Adrenal gland (tissue), 12 donors: Measurements from ENCODE around the gene CTAGE9. TPM values are rescaled to one million over a fixed set of nuclear protein-coding genes. Genes with fewer than 3 reads are reported as not detected.

ENCODE experiments used
- DNase-seq, 7 donors: peaks; one replicate each; pipeline ENCODE4 v3.0.0-alpha.2; 2019 to 2020
- H3K27ac ChIP-seq, 5 donors: fragments of 200-600 bp; sonication (generic) in 4 of 5; 1 replicate in 3 of 5; 2 replicates in 2 of 5; pipeline versions ENCODE4 v1.5.1 to v1.8.0; 2016 to 2020; ENCODE audit warnings: mild to moderate bottlenecking in 1 of 5
- H3K27me3 ChIP-seq: fragments of 200-600 bp; 2 replicates; pipeline ENCODE4 v1.8.0; 2021
- H3K36me3 ChIP-seq, 2 donors: fragments of 200-600 bp; replicated peaks in 1 of 2; 1 replicate in 1 of 2; 2 replicates in 1 of 2; pipeline versions ENCODE4 v1.5.1 to v1.8.0; 2018 to 2022
- H3K4me1 ChIP-seq, 2 donors: fragments of 200-600 bp; replicated peaks in 1 of 2; 1 replicate in 1 of 2; 2 replicates in 1 of 2; pipeline versions ENCODE4 v1.5.1 to v1.8.0; 2018 to 2021
- H3K4me3 ChIP-seq, 4 donors: fragments of 200-600 bp; sonication (generic) in 3 of 4; one replicate each; pipeline ENCODE4 v1.5.1; 2016 to 2018
- H3K9me3 ChIP-seq, 3 donors: fragments of 200-600 bp; sonication (generic) in 1 of 3; replicated peaks in 1 of 3; 1 replicate in 2 of 3; 2 replicates in 1 of 3; pipeline versions ENCODE4 v1.5.1 to v1.8.0; 2016 to 2021
- POLR2A ChIP-seq, 2 donors: fragments of 450-650 bp; IDR thresholded peaks; one replicate each; pipeline ENCODE4 v1.6.1; 2017; ENCODE audit warnings: antibody characterized with exemption in 2 of 2, mild to moderate bottlenecking in 2 of 2, moderate library complexity in 1 of 2
- WGBS, 4 donors: extraction: QIAGEN DNeasy Blood & Tissue Kit in 2 of 4; methylation state at CpG; one replicate each; pipeline versions ENCODE4 v1.1.5 to v1.1.7; 2013 to 2017; 5-methylcytosine and 5-hydroxymethylcytosine counted together
- intact Hi-C, 2 donors: fragments of 100-400 bp; cut with DNase I; formaldehyde crosslinking; loops; one replicate each; pipeline versions ENCODE4 v1.14.1 to v1.15.0; 2022 to 2023
- polyA plus RNA-seq, 3 donors: library from polyadenylated mRNA; stranded (reverse); fragments of 200-250 nt in 2 of 3; fragments of 350-450 nt in 1 of 3; fragmentation: Illumina TruSeq in 1 of 3; extraction: RNeasy Lipid Tissue Mini Kit (QIAGEN cat#74804) in 1 of 3; gene quantifications; one replicate each; pipeline ENCODE4 v1.2.3, GENCODE V29; 2013 to 2014
- total RNA-seq, 9 donors: library from RNA; depleted of rRNA in 4 of 9; stranded (reverse); fragments of >200 nt in 4 of 9; fragments of 120-200 nt in 1 of 9; fragmentation: NEBNext Ultra II Directional in 1 of 9; extraction: Animal tissue kit (Norgen Biotek cat#: 25700) in 1 of 9; gene quantifications; one replicate each; pipeline versions ENCODE4 v1.1.0 to v1.2.4, GENCODE V29; 2013 to 2023
- TF ChIP-seq, protein P1 (sequence below), 6 experiments: fragments of 450-650 bp in 4 of 6; fragments of 200-600 bp in 2 of 6; sonication (generic) in 1 of 6; IDR thresholded peaks; 1 replicate in 5 of 6; 2 replicates in 1 of 6; pipeline versions ENCODE4 v1.5.1 to v1.8.0; 2016 to 2021; ENCODE audit warnings: antibody characterized with exemption in 6 of 6, mild to moderate bottlenecking in 2 of 6, moderate library complexity in 1 of 6
- donor health status: healthy with polysubstance abuse.
- donor health status: Bipolar disorder and iron deficiency.
- donor health status: DM: yes; HTN: yes; CAD: no.
- donor health status: DM: no; HTN: no; CAD: no.
- donor health status: DM: no; HTN: no; CAD: no.
- donor health status: DM: yes; HTN: yes; CAD: no.

Gene CTAGE9
- total and polyA plus RNA-seq, 12 donors, result not detected

DNA sequence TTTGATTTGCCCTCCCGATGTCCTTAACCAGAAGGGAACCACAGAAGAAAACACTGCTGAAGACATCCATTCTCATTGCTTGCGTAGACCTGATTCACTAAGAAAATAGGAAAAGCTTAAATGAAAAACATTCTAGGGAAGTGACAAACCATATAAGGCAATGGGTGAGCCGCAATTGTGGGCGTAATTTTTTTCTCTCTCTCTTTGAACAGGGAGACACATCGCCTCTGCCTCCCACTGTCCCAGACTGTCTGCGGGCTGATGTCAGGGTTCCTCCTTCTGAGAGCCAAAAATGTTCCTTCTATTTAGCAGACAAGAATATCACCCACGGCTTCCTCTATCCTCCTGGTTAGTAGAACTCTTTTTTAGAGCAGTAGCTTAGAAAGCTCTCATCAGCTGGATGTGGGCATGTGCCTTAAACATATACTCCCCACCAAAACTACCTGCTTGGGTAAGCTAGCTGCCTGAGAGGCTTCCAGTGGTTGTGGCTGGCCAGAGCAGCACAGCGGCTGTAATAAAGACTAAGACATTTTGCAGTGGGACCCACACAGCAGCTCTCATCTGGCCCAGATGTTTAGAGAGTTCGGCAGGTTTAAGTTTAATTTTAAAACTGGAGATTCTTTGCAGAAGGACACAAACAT is 22.7 kb upstream of the CTAGE9 start:
- H3K27ac ChIP-seq, result no peak overlapping the region
- intact Hi-C loops, result no loop called here
- 64 to 81% (median 78%) methylated on average over 8 to 9 of the region's 9 CpGs for WGBS, 4 donors
- no peaks in the 10 kb centered on the region for H3K27me3 ChIP-seq
- H3K4me3 ChIP-seq, result no peak overlapping the region
- TF ChIP-seq, protein P1, sequence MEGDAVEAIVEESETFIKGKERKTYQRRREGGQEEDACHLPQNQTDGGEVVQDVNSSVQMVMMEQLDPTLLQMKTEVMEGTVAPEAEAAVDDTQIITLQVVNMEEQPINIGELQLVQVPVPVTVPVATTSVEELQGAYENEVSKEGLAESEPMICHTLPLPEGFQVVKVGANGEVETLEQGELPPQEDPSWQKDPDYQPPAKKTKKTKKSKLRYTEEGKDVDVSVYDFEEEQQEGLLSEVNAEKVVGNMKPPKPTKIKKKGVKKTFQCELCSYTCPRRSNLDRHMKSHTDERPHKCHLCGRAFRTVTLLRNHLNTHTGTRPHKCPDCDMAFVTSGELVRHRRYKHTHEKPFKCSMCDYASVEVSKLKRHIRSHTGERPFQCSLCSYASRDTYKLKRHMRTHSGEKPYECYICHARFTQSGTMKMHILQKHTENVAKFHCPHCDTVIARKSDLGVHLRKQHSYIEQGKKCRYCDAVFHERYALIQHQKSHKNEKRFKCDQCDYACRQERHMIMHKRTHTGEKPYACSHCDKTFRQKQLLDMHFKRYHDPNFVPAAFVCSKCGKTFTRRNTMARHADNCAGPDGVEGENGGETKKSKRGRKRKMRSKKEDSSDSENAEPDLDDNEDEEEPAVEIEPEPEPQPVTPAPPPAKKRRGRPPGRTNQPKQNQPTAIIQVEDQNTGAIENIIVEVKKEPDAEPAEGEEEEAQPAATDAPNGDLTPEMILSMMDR (IDR thresholded peaks at IDR 0.05), result no peak
- TF ChIP-seq POLR2A (IDR thresholded peaks at IDR 0.05), result no peak
- H3K4me1 ChIP-seq, result no peaks in the 10 kb centered on the region
- H3K36me3 ChIP-seq, result no peaks in the 10 kb centered on the region
- no peaks in the 10 kb centered on the region for H3K9me3 ChIP-seq
- DNase-seq, result peak in 2 of 7 donors; percentile 4 to 55

DNA sequence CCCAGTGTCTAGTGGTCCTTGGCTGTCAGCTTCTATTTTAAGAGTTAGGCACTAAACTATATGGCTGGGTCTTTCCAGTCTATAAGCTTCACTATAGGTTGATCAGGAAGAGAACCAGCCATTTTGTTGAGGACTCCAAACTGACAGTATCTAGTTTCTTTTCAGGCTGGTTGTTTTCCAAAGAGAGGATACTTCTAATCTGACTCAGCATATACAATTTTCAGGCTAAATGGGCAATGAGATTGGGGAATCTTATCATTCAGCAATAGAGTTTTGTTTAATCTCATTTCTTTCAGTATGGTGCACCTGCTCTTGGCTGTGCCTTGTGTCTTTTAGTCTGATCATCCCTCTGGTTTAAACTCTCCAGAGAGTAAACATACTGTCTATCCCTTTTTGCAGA is 20.4 kb upstream of the CTAGE9 start:
- H3K4me3 ChIP-seq, result no peak overlapping the region
- intact Hi-C loops, result no loop called here
- H3K27me3 ChIP-seq, result no peaks in the 10 kb centered on the region
- H3K27ac ChIP-seq, result no peak overlapping the region
- H3K4me1 ChIP-seq, result no peaks in the 10 kb centered on the region
- no peak for DNase-seq
- TF ChIP-seq POLR2A (IDR thresholded peaks at IDR 0.05), result no peak
- TF ChIP-seq, protein P1 (IDR thresholded peaks at IDR 0.05), result no peak
- no peaks in the 10 kb centered on the region for H3K36me3 ChIP-seq
- H3K9me3 ChIP-seq, result no peaks in the 10 kb centered on the region

DNA sequence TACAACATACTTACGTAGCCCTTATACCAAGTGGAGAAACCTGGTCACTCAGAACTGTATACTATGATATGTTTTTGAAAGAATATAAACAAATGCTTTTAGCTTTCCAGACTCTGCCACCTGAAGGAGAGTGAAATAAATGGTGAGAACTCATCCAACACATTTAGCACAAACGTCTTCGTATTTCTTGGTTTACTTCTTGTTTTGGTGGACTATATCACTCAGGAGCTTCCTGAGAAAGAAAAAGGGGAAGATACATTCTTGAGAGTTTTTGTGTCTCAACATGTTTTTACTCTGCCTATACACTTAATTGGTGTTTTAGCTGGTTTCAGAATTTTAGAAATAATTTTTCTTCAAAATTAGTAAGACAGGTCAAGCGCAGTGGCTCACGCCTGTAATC is 19.4 kb upstream of the CTAGE9 start:
- Histone ChIP-seq H3K36me3 (no peaks in the 10 kb centered on the region), H3K9me3 (no peaks in the 10 kb centered on the region), H3K4me3 (no peak overlapping the region), H3K27me3 (no peaks in the 10 kb centered on the region), H3K27ac (no peak overlapping the region), H3K4me1 (no peaks in the 10 kb centered on the region)
- 73 to 88% (median 82%) methylated on average over 5 of the region's 5 CpGs for WGBS, 4 donors
- DNase-seq, result no peak
- TF ChIP-seq, protein P1 (IDR thresholded peaks at IDR 0.05), result no peak
- no peak for TF ChIP-seq POLR2A (IDR thresholded peaks at IDR 0.05)
- intact Hi-C loops, result no loop called here

DNA sequence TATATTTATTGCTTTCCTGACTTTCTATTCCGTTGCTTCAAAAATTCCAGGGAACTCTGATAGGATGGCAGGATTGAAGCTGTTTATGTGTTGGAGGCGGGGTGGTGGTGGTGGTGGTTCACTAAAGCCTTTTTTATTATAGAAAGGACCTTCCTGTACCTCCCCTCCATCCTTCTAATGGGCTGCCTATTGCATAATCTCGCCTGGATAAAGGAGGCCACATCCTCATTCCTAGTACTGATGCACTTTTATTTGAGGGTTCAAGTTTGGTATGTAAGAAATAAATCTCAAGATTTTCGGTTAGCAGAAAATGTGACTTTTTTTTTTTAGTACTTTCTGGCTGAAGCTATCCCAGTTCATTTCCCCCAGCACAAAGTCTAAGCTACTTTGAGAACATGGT is 18.7 kb upstream of the CTAGE9 start:
- WGBS, 4 donors, result 66 to 78% (median 72%) methylated on average over 4 of the region's 4 CpGs
- intact Hi-C loops, result no loop called here
- Histone ChIP-seq H3K9me3 (no peaks in the 10 kb centered on the region), H3K27ac (no peak overlapping the region), H3K36me3 (no peaks in the 10 kb centered on the region), H3K27me3 (no peaks in the 10 kb centered on the region), H3K4me1 (no peaks in the 10 kb centered on the region), H3K4me3 (no peak overlapping the region)
- DNase-seq, result no peak
- TF ChIP-seq POLR2A (IDR thresholded peaks at IDR 0.05), result no peak
- TF ChIP-seq, protein P1 (IDR thresholded peaks at IDR 0.05), result no peak
